Liver (tissue), 9 donors: Measurements from ENCODE around the gene CUZD1. TPM values are rescaled to one million over a fixed set of nuclear protein-coding genes. Genes with fewer than 3 reads are reported as not detected.

Experiments
- DNase-seq: peaks from one replicate; pipeline ENCODE4 v3.0.0-alpha.2; 2017; ENCODE audit warnings: low spot score
- H3K27ac ChIP-seq, 2 donors: one replicate each; pipeline ENCODE4 v1.7.0; 2013; ENCODE audit warnings: inconsistent platforms in 2 of 2, low read length in 2 of 2, control low read depth in 1 of 2, low read depth in 1 of 2, mild to moderate bottlenecking in 1 of 2
- H3K27me3 ChIP-seq, 4 donors: one replicate each; pipeline versions ENCODE4 v1.6.1 to v1.7.0; 2013; ENCODE audit warnings: low read length in 3 of 4, inconsistent platforms in 1 of 4, mild to moderate bottlenecking in 1 of 4, moderate library complexity in 1 of 4; ENCODE audit not compliant: control insufficient read depth in 4 of 4, insufficient read depth in 4 of 4
- H3K36me3 ChIP-seq, 4 donors: one replicate each; pipeline versions ENCODE4 v1.6.1 to v1.7.0; 2013; ENCODE audit warnings: low read length in 3 of 4, mild to moderate bottlenecking in 3 of 4, low read depth in 1 of 4, moderate library complexity in 1 of 4; ENCODE audit not compliant: control insufficient read depth in 4 of 4, insufficient read depth in 3 of 4
- H3K4me1 ChIP-seq, 4 donors: one replicate each; pipeline versions ENCODE4 v1.6.1 to v1.7.0; 2013; ENCODE audit warnings: low read length in 3 of 4, mild to moderate bottlenecking in 3 of 4, moderate library complexity in 1 of 4; ENCODE audit not compliant: control insufficient read depth in 4 of 4, insufficient read depth in 4 of 4
- H3K4me3 ChIP-seq, 3 donors: one replicate each; pipeline versions ENCODE4 v1.6.1 to v1.7.0; 2013; ENCODE audit warnings: low read length in 3 of 3, control low read depth in 1 of 3, low read depth in 1 of 3, mild to moderate bottlenecking in 1 of 3
- H3K9ac ChIP-seq, 2 donors: one replicate each; pipeline ENCODE4 v1.7.0; 2013; ENCODE audit warnings: low read length in 2 of 2, mild to moderate bottlenecking in 2 of 2, moderate library complexity in 2 of 2, control low read depth in 1 of 2, low read depth in 1 of 2
- H3K9me3 ChIP-seq, 4 donors: one replicate each; pipeline versions ENCODE4 v1.6.1 to v1.7.0; 2013; ENCODE audit warnings: low read length in 3 of 4; ENCODE audit not compliant: control insufficient read depth in 4 of 4
- EGR1 ChIP-seq, 2 donors: IDR thresholded peaks; 2 replicates each; pipeline ENCODE4 v1.6.1; 2016 to 2018; ENCODE audit warnings: antibody characterized with exemption in 2 of 2, low read depth in 2 of 2
- GABPA ChIP-seq, 2 donors: IDR thresholded peaks in 1 of 2; conservative IDR thresholded peaks in 1 of 2; 2 replicates each; pipeline ENCODE4 v1.6.1; 2016; ENCODE audit warnings: antibody characterized with exemption in 2 of 2, mild to moderate bottlenecking in 1 of 2, moderate library complexity in 1 of 2
- HNF4A ChIP-seq, 2 donors: conservative IDR thresholded peaks; 2 replicates each; pipeline ENCODE4 v1.6.1; 2016; ENCODE audit warnings: antibody characterized with exemption in 2 of 2, mild to moderate bottlenecking in 2 of 2
- HNF4G ChIP-seq: IDR thresholded peaks from 2 replicates; pipeline ENCODE4 v1.6.1; 2016; ENCODE audit warnings: antibody characterized with exemption
- JUND ChIP-seq, 2 donors: IDR thresholded peaks; 2 replicates each; pipeline ENCODE4 v1.6.1; 2016; ENCODE audit warnings: antibody characterized with exemption in 2 of 2
- MAX ChIP-seq: IDR thresholded peaks from 2 replicates; pipeline ENCODE4 v1.6.1; 2016; ENCODE audit warnings: antibody characterized with exemption
- RAD21 ChIP-seq, 2 donors: IDR thresholded peaks; 2 replicates each; pipeline ENCODE4 v1.6.1; 2016; ENCODE audit warnings: antibody characterized with exemption in 2 of 2, mild to moderate bottlenecking in 2 of 2
- REST ChIP-seq: IDR thresholded peaks from 2 replicates; pipeline ENCODE4 v1.6.1; 2016; ENCODE audit warnings: antibody characterized with exemption, mild to moderate bottlenecking
- YY1 ChIP-seq: IDR thresholded peaks from 2 replicates; pipeline ENCODE4 v1.6.1; 2016; ENCODE audit warnings: antibody characterized with exemption, mild to moderate bottlenecking
- WGBS: extraction: QIAGEN DNeasy Blood & Tissue Kit; methylation state at CpG from one replicate; pipeline ENCODE4 v1.1.7; 2013; 5-methylcytosine and 5-hydroxymethylcytosine counted together
- polyA plus RNA-seq, 2 donors: library from polyadenylated mRNA; stranded (reverse) in 1 of 2; unstranded in 1 of 2; fragments of 200-250 nt in 1 of 2; fragments of >200 nt in 1 of 2; fragmentation: Nextera tagmentation in 1 of 2; extraction: Ambion mirVana in 1 of 2; gene quantifications; one replicate each; pipeline versions ENCODE4 v1.2.1 to v1.2.3, GENCODE V29; 2013 to 2015
- total RNA-seq, 2 donors: library from RNA; depleted of rRNA; stranded (reverse); fragments of >200 nt; gene quantifications; one replicate each; pipeline ENCODE4 v1.2.3, GENCODE V29; 2014
- TF ChIP-seq, protein P1 (sequence below): IDR thresholded peaks from 2 replicates; pipeline ENCODE4 v1.6.1; 2016; ENCODE audit warnings: antibody characterized with exemption
- donor health status: healthy.
- donor health status: healthy.
- donor health status: healthy.
- donor health status: healthy.
- donor health status: healthy.

The CUZD1 gene
- total and polyA plus RNA-seq, 4 donors = 0.03 to 0.17 (median 0.10) TPM

- Histone ChIP-seq H3K9me3 (no peaks in the 10 kb centered on the region), H3K36me3 (no peaks in the 10 kb centered on the region), H3K27ac (no peak within 1 kb of the TSS), H3K9ac (peak within 1 kb of the TSS in 1 of 2 donors; percentile 11), H3K4me1 (peaks cover 5 to 16% (median 11%) of the 10 kb centered on the region in 4 donors), H3K27me3 (no peaks in the 10 kb centered on the region), H3K4me3 (peak within 1 kb of the TSS; percentile 39 to 77 (median 51))
- 4% methylated on average over 95 of the region's 95 CpGs for WGBS
- peak; percentile 89 for DNase-seq
- TF ChIP-seq, protein P1, sequence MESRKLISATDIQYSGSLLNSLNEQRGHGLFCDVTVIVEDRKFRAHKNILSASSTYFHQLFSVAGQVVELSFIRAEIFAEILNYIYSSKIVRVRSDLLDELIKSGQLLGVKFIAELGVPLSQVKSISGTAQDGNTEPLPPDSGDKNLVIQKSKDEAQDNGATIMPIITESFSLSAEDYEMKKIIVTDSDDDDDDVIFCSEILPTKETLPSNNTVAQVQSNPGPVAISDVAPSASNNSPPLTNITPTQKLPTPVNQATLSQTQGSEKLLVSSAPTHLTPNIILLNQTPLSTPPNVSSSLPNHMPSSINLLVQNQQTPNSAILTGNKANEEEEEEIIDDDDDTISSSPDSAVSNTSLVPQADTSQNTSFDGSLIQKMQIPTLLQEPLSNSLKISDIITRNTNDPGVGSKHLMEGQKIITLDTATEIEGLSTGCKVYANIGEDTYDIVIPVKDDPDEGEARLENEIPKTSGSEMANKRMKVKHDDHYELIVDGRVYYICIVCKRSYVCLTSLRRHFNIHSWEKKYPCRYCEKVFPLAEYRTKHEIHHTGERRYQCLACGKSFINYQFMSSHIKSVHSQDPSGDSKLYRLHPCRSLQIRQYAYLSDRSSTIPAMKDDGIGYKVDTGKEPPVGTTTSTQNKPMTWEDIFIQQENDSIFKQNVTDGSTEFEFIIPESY = peak; percentile 40
- TF ChIP-seq YY1 = peak; percentile 65
- peak; percentile 95 for TF ChIP-seq MAX
- TF ChIP-seq REST = no peak
- TF ChIP-seq GABPA (IDR thresholded peaks at IDR 0.05 in 1 of 2, conservative IDR thresholded peaks at IDR 0.05 in 1 of 2) = peak in 1 of 2 donors; percentile 40
- TF ChIP-seq EGR1 (IDR thresholded peaks at IDR 0.05; ENCODE audit: low read depth in 2 of 2) = no peak
- TF ChIP-seq RAD21 (IDR thresholded peaks at IDR 0.05) = peak in 1 of 2 donors; percentile 4
- peak in 1 of 2 donors; percentile 62 for TF ChIP-seq HNF4A (conservative IDR thresholded peaks at IDR 0.05)
Measured at GRCh38 chr10:122879339-122880273, 33.9 kb upstream of the CUZD1 start, which contains the start of gene FAM24B. FAM24B (minus strand) TSS chr10:122879581; CDS start chr10:122850515, 29,066 bp downstream.

GRCh38 chr10:122878799-122879338, 33.2 kb upstream of the CUZD1 start:
- Histone ChIP-seq H3K4me1 (peaks cover 5 to 16% (median 11%) of the 10 kb centered on the region in 4 donors), H3K27ac (no peak overlapping the region), H3K36me3 (no peaks in the 10 kb centered on the region), H3K9ac (peak overlapping the region in 1 of 2 donors; percentile 11), H3K4me3 (peak overlapping the region; percentile 39 to 77 (median 51)), H3K9me3 (no peaks in the 10 kb centered on the region), H3K27me3 (no peaks in the 10 kb centered on the region)
- TF ChIP-seq RAD21 (IDR thresholded peaks at IDR 0.05) (no peak), HNF4A (conservative IDR thresholded peaks at IDR 0.05) (no peak), HNF4G (no peak), JUND (IDR thresholded peaks at IDR 0.05) (no peak), REST (no peak), GABPA (IDR thresholded peaks at IDR 0.05 in 1 of 2, conservative IDR thresholded peaks at IDR 0.05 in 1 of 2) (no peak)
- WGBS = 48% methylated on average over 14 of the region's 14 CpGs
- DNase-seq = no peak
